NCI-H345 treated with DMSO at 0.1 percent for 48 hours (cell line): ENCODE measurements around the gene ZNF880.
A peak's percentile ranks its signal among the peaks of the same experiment; 100 is the strongest.
"Not testable (repeated sequence)": the region's sequence is repeated elsewhere in the genome, so short reads cannot be mapped to it uniquely, and the experiment has no call there.

ENCODE experiments used
- DNase-seq: peaks from one replicate; lab custom pipeline; 2025; ENCODE audit not compliant: unreplicated experiment; lab: John Stamatoyannopoulos, UW

ZNF880 gene

GRCh38 chr19:52369559-52370340 is at the start of gene ZNF880:
Gene ZNF880, plus strand, starts transcription at chr19:52369923. Its CDS starts 43 bp downstream, at chr19:52369966.
- DNase-seq = peak; percentile 66

DNA sequence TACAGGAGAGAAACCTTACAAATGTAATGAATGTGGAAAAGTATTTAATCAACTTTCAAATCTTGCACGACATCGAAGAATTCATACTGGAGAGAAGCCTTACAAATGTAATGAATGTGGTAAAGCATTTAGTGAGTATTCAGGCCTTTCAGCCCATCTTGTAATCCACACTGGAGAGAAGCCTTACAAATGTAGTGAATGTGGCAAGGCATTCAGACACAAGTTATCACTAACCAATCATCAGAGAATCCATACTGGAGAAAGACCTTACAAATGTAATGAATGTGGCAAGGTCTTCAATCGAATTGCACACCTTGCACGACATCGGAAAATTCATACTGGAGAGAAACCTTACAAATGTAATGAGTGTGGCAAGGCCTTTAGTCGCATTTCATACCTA is 47.3 kb upstream of the ZNF880 start:
- no peak for DNase-seq

DNA sequence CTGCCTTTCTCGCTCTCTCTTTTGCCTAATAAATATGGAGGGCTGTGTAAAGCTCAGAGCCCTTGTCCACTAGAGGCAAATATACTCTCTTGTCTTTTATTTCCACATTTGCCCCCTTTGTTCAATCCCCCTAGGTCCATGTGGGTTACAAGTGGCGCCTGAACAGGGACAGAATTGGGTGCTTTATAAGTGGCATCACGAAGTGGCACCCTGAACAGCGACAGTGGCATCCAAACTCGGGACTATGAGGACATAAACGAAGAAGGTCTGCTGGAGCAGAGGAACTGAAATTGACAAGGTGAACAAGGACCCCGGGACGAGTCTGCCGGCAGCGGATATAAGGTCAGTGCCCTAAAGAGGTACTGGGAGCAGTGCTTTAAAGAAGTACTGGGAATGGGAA is 38.0 kb upstream of the ZNF880 start:
- no peak for DNase-seq

- DNase-seq = no peak
Measured at GRCh38 chr19:52335768-52336116, 34.0 kb upstream of the ZNF880 start.

DNA sequence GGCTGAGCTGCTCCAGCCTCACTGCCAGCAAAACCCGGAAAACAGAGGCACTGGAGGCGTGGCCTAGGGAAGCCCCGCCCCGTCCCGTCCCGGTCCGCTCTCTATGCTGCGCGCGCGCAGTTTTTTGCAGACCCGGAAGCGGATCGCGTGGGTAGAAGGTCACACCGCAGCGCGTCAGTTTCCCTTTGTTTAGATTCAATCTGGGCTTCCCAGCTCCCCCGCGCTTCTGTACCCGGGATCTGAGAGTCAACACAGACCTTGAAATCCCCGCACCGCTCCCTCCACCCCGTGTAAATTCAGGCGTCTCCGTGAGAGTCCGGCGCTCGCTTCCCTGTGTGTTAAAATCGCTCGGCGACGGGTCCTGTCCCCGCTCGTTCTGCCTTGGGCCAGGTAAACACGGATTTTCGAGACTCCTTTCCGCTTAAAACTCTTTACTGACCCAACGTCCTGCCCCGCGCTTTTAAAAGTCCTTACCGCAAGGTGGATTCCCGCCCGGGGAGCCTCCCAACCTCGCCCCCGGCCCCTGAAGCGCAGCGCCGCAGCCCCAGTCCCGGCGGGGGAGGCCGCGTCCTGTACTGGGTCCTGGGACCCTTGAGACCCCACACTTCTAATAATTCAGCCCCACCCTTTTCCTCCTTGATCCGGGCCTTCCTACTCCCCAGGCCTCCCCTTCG is 33.5 kb upstream of the ZNF880 start, which contains the start of gene ZNF610:
ZNF610 (plus strand) TSS at position 127 of the 674 bp plus-strand sequence. CDS start 12,930 bp downstream, outside the sequence.
- peak; percentile 73 for DNase-seq

- no peak for DNase-seq
Measured at GRCh38 chr19:52336791-52337381, 32.8 kb upstream of the ZNF880 start.

- not testable (repeated sequence) for DNase-seq
Measured at GRCh38 chr19:52339022-52339421, 30.7 kb upstream of the ZNF880 start.

DNA sequence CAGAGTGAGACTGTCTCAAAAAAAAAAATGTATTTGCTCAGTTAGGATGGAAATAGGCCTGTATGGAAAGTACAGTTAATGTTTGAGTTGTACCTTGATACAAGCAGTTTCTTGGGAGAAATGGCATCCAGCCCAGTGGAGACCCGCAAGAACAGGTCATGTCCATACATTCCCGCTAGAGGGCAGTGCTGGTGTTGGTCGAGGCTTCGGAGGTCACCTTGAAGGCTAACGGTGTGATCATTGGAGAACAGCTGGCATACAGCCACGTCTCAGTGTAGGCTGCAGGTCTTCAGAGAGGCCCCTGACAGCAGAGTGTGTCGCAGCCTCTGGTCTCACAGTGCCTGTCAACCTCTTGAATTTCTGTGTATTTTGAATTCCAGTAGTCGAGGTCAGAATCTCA is 26.2 kb upstream of the ZNF880 start:
- no peak for DNase-seq

DNA sequence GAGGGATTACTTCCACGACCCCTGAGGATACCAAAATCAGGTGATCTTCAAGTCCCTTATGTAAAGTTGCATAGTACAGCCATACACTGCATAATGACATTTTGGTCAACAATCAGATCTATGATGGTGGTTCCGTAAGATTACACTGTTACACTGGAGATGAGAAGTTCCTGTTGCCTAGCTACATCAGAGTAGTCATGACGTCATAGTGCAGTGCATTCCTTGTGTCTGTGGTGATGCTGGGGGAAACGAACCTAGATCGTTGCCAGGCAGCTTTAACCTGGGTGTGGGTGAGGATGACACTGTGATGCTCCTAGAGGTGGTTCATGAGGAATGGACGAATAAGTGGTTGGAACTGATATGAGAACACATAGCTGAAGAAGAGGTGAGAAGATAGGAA is 24.6 kb upstream of the ZNF880 start:
- no peak for DNase-seq

DNA sequence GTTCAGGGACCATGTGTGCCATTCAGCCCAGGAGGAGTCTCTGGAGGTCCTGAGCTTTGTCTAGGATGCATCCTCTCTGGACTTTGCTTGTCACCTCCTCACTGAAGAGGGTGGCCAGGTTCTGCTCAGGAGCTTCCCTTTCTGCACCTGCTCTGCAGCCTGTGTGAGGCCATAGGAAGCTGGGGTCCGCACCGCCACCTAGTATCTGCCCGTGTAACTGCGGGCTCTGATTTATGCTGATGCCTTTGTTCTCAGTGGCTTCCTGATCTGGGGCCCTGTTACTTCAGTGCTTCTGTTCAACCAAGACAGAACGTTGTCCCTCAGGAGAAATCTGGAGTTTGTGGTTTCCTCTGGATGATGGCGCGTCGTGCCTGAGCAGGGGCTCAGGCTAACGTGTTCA is 18.2 kb upstream of the ZNF880 start:
- no peak for DNase-seq

GRCh38 chr19:52366414-52366824 is 3.3 kb upstream of the ZNF880 start:
- no peak for DNase-seq

GRCh38 chr19:52370341-52370710 is 603 bp downstream of the ZNF880 start:
- DNase-seq = no peak

DNA sequence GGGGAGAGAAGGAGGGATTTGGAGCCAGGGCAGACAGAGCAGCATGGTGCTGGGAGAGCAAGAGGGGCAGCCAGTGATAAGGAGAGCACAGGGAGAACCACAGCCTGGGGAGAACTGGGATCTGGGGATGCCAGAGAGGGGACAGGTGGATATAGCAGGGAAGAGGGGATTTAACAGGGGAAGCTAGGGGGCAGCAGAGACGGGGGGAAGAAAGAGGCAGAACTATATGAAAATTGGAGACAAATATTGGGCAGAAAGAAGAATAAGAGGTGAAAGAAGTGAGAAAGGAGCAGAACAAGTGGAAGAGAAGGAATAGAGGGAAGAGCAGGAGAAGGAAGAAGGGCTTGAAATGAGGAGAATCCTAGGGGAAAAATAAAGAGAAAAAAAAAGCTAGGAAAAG is 21.4 kb downstream of the ZNF880 start:
- no peak for DNase-seq

DNA sequence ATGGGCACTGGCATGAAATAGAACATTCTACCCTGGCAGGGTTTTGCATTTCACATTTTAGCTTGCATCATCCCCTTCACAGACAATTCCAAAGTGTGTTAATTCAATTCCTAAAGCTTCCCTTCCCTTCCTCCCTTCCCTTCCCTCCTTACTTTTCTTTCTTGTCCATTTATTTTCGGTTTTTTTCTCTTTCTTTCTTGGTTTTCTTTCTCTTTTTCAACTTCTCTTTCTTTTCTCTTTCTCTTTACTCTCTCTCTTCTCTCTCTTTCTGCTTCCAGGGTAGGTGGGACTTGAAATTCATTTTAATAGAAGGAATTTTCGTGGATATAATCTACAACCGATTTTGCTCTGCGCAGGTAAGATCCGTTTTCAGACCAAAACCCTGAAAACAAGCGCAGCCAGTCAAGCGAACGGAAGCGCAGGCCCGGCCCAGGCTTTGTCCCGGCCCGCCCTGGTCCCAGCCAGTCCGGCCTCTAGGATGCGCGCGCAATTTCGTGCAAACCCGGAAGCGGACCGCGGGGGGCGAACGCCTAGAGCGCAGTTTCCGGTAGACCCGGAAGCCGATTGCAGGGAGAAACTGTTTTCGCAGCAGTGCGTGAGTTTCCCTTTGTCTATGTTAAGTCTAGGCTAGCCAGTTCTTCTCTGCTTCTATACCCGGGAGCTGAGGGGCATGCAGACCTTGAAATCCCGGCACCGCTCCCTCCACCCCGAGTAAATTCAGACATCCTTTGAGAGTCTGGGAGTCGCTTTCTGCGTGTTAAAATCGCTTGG is 27.8 kb downstream of the ZNF880 start, which contains the start of gene ZNF528:
ZNF528 (plus strand) TSS at position 540 of the 771 bp plus-strand sequence. CDS start 4,165 bp downstream, outside the sequence.
- DNase-seq = peak; percentile 71

DNA sequence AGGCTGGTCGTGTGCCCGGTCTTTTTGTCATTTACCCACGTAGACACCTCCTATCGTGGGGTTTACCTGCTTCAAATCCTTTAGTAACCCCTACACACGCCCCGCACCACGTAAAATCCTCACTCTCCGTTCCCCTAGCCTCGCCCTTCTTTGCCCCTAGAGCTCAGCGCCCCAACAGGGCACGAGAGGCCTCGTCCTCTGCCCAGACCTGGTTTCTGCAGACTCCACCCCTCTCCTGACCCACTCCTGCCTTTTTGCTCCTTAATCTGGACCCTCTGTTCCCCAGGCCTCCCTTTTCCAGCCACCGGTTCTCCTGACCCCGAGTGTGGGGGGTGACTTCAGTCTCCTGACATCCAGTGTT is 28.3 kb downstream of the ZNF880 start:
- no peak for DNase-seq

DNA sequence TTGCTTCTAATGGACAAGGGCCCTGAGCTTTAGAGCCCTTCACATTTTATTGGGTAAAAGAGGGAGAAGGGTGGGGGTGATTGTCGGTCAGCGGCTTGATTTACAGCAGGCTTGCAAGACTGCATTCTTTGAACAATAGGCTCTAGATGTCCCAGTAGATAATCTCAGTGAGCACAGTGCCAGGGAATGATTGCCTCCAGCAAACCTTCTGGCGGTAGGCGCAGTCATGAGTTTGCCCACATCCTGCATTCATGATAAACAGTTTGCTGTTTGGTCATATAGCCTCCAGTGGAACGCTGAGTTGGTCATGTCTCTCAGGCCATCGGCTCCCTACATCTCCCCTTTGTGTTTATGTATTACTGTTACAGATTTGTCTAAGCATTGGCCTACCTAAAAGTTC is 40.6 kb downstream of the ZNF880 start:
- DNase-seq = no peak

DNA sequence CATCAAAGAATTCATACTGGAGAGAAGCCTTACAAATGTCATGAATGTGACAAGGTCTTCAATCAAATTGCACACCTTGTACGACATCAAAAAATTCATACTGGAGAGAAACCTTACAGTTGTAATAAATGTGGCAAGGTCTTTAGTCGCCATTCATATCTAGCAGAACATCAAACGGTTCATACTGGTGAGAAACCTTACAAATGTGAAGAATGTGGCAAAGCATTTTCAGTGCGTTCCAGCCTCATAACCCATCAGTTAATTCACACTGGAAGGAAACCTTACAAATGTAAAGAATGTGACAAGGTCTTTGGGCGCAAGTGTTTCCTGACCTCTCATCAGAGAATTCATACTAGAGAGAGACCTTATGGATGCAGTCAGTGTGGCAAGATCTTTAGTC is 46.0 kb downstream of the ZNF880 start:
- DNase-seq = no peak

DNA sequence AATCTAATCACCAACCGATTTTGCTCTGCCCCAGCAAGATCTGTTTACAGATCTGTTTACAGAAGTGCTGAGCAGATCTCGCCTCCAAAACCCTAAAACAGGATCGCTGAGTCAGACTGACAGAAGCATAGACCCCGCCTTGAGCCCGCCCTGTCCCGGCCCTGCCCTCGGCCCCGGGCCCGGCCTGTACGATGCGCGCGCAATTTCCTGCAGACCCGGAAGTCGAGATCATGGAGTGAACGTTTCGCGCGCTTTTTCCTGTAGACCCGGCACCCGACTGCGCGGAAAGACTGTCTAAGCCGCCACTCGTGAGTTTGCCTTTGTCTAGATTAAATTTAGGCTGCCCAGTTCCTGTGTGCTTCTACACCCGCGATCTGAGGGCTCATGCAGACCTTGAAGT is 59.2 kb downstream of the ZNF880 start, which contains the start of gene ZNF534:
ZNF534 (plus strand) TSS at position 212 of the 400 bp plus-strand sequence. CDS start 2,327 bp downstream, outside the sequence.
- DNase-seq = no peak
